DLD1 (cell line): ENCODE results near the gene KLC1.

ENCODE experiments used
- in situ Hi-C: cut with HindIII; loops from 2 replicates; pipeline ENCODE4 v1.10.0; 2017; ENCODE audit warnings: low sequenced_read_pairs

KLC1 gene

DNA sequence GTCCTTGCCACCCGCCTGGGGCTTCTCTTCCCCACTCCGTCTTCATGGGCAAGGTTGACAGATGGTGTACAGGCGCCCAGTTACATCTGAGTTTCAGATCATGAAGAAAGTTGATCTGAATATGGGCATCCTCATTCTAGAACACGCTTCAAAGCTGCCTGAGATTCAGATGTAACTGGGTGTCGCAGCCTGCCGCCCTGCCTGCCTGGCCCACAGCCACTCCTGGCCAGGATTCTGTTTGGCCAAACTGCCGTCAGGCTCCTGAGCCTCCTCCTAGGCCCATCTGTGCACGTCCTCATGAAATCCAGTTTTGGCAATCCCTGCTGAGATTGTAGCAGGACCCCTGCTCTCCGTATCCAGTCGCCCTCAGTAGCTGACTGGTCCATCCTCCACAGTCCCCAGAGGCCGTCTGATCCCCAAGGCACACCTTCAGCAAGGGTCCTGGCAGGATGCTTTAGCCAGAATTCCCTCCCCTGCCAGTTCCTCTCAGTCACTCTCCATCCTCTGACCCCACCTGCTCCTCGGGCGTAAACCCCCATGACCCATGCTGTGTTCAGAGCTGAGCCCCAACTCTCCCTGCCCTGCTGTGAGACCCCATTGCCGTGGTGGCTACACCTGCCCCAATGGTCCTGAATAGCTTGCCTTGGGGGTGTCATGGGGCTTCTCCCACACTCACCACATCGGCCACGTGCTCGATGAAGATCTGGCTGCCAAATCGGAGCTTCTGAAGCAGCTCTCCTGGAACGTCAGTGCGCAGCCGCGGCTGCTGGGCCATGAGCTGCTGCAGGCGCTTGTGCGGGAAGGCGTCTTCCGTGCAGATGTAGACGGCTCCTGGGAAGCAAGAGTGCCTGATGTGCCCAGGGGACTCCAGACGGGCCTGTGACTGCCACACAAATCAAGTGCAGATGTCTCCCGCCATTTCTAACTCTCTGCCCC is 73.8 kb downstream of the KLC1 start:
- in situ Hi-C loops = no loop called here

DNA sequence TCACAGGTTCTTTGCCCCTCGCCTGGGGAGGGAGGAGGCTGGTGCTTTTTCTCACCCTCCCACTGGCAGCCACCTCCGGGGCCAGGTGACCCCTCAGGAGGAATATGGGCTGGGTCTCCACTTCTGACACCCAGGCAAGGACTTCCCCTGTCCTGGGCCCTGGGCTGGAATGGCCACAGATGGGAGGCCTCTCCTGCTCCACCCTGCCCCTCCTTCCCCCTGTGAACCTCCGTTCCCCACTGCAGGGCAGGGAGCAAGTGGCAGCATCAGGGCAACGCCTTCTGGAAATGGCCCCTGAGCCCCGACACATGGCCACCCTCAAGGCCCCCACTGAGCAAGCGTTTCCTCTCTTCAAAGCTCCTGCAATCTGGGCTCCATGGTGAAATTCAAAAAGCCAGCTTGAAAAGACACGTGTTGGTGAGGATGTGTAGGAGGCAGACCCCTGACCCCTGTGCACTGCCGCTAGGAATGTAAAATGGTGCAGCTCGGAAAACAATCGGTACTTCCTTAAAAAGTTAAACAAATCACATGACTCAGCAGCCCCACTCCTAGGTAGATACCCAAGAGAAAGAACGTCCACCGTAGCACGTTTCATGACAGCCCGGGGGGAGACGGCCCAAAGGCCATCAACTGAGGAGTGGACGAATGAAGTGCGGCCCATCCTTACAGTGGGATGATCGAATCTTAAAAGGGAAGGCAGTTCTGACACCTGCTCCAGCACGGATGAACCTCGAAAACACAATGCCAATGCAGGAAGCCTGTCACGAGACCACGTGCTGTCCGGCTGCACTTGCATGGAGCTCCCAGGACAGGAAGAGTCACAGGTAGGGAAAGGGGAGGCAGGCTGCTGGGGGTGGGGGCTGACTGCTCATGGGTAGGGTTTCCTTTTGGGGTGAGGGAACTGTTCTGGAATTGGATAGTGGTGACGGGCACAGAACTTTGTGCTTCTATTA is 74.7 kb downstream of the KLC1 start:
- in situ Hi-C loops = no loop called here

DNA sequence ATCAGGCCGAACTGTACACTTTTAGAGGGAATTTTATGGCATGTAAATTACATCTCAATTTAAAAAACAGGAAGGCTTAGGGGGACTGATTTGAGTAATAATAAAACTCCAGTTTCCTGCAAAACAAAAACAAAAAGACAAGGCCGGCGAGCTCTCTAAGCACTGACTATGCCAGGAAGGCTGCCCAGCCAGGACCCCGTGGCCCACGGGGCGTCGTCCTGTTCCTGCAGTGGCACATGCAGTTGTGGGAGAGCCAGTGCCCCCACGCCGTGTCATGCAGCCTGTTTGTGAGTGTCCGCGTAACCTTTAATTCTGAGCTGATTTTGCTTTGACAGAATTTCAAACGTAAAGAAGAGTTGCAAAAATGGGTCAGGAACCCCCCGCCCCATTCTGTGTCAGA is 75.7 kb downstream of the KLC1 start:
- in situ Hi-C loops = no loop called here

DNA sequence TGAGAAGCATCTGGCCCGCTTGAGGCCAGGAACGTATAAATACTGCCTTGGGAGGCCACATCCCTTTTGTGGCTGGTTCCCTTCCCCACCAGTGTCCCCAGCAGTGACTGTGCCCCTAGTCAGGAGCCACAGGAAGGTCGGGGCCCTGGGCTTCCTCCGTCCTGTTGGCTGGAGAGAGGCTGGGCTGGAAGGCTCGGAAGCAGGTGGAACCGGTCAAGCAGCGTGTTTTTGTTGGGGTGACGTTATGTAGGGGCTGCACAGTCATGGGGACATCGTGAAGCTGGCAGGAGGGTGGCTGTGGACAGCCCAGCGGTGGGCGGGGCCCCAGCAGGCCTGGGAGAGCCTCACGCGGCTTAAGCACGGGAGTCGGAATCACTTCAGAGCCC is 76.1 kb downstream of the KLC1 start:
- in situ Hi-C loops = no loop called here

DNA sequence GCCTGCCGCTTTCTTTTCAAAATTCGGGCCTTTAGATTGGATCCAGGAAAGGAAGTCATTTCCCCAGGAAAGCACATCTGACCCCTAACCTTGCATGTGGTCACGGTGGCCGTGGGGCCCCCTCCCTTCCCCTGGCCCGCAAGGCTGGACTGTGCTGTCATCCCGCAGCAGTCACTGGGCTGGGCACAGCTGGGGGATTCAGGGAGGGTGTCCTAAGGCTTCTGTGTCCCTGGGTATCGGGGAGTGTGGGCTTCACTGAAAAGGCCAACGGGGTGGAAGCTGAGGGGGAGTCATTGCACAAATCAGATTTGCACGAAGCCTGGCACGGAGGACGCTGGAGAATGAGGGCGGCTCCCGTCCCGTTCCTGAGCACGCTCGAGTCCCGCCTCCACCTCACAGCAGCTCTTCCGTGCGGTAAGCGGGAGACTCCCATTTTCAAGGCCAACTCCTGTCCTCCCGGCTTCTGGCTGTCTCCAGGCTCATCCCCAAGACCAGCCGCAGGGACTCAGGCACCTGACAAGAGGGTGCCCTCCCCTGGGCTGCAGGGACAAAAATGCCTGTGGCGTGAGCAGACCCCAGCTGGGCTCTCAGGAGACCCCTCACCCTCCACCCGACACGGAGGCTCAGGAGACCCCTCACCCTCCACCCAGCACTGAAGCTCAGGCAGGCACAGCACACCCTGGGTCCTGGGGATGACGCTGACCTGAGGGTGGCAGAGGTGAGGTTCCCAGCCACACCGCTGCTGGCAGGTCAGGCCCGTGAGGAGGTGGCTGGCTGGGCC is 76.7 kb downstream of the KLC1 start:
- in situ Hi-C loops = no loop called here

DNA sequence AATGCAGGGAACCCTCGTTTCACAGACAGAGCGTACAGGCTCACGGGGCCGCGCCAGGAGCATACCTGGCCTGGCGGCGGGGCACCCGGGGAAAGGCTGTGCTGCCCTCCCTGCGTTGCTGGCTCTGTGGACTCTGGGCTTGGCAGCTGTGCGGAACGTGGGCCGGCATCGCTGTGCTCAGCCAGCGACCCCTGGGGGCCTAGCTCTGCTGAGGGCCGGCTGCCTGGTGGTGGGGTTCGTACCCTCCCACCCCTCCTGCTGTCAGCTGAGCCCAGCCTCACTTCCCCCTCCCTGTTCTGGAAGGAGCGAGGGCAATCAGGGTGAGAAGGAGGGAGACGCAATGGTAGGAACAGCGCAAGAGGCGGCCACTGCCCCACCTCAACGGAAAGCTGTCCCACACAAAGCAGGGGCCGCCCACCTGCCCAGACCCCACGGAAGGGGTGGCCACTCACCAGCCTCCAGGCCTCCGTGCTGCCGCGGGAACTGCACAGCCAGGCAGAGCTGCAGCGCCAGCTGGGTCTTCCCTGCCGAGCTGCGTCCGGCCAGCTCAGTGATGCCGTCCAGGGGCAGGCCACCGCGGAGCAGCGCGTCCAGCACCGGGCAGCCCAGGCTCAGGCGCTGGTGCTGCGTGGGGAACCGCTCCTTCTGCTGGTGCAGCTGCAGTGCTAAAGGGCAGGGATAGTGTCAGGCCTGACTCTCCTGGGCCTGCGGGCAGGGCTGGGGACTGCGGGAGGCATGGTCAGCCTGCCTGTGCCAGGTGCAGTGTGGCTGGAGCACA is 77.7 kb downstream of the KLC1 start:
- in situ Hi-C loops = no loop called here

DNA sequence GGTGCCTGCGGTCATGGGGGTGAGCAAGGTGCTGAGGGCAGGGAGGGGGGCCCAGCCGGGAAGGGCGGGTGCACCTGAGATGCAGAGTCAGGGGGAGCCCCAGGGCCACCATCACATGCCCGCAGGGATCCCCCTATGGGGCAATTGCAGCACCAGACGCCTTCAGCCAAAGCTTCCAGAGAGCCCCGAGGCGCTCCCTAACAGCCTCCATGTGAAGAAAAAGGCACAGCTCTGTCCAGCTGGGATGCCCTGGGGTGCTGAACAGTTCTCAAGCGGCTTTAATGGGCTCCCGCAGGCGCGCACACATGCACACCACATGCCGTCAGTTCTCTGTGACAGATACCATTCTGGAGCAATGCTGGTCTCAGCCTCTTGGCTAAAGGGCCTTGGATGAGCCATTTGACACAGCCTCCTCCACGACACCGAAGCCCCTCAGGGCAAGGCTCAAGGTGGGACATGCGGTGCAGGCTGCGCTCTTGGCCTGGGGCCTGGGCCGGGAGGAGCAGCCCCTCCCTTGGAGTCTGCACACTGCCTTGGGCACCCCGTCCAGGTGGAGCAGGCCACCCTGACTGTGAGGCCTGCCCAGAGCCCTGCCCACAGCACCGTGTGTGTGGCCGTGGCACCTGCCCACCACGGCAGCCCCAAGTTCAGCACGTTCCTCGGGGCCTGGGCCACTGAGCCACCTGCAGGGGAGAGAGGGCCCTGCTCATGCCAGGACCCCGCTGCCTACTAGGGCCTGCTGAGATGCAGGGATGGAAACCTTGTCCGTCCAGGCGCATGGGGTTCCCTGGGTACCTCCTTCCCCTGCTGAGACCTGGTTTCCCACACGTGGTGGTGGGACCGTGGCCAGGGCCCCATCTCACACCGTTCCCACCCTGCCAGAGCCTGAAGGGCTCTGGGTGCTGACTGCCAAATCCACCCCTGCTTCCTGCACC is 78.6 kb downstream of the KLC1 start:
- in situ Hi-C loops = no loop called here

DNA sequence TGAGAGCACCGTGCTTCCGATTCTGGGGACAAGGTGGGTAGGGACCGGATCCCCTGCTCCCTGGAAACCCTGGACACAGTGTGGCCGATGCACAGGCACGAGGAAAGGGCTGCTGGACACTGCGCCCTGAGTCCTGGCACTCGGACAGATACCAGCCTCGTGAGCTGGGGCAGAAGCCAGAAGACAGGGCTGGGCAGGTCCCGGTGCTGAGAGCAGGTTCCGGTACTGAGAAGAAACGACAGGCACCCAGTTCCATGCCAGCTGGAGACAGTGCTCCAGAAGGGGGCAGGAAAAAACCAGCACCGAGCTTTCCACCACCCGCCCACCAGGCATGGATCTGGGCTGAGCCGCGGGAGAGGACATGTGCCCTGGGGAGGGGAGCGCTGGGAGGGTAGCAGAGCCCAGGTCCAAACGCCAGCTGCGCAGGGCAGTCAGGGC is 79.8 kb downstream of the KLC1 start:
- in situ Hi-C loops = no loop called here

DNA sequence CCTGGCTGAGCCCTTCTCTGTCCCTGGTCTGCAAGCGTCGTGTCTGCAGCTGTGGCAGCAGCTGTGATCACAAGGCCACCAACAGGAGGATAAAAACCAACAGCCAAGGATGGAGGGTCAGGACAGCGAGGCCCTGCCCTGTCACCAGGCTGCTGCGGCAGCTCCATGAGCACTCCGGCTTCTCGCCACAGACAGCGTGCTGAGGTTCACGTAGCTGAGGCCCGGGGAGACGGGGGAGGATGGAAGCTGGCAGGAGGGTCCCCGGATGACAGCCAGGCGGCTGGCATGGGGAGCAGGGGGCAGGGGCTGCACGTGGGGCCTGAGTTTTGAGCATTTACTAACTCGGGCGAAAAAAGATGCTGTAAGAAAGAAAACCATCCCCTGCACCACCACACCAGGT is 80.8 kb downstream of the KLC1 start:
- in situ Hi-C loops = no loop called here

DNA sequence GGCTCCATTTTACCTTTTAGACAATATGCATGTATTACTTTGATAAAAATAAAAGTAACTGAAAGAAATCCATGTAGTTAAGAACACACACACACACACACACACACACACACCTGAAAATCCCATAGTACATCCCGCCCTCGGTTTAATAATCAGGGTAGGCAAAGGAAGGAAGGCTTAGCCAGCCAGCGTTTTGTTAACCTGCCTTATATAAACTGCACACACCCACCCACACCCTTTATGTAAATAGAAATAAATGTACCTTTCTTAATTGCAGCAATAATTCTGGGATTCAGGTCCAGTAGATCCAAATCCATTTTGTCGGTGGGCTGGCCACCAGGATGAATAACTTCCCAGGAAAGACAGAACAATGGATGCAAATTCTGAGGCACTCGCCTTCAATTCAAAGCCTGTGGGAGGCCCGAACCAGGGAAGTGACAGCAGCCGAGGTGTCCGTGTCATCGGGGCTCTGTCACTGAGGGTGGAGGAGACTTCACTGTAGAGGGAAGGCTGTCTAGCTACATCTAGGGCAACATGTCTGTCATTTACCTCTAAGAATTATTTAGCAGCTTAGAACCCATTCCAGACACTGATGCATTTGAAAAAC is 81.9 kb downstream of the KLC1 start:
- in situ Hi-C loops = no loop called here

DNA sequence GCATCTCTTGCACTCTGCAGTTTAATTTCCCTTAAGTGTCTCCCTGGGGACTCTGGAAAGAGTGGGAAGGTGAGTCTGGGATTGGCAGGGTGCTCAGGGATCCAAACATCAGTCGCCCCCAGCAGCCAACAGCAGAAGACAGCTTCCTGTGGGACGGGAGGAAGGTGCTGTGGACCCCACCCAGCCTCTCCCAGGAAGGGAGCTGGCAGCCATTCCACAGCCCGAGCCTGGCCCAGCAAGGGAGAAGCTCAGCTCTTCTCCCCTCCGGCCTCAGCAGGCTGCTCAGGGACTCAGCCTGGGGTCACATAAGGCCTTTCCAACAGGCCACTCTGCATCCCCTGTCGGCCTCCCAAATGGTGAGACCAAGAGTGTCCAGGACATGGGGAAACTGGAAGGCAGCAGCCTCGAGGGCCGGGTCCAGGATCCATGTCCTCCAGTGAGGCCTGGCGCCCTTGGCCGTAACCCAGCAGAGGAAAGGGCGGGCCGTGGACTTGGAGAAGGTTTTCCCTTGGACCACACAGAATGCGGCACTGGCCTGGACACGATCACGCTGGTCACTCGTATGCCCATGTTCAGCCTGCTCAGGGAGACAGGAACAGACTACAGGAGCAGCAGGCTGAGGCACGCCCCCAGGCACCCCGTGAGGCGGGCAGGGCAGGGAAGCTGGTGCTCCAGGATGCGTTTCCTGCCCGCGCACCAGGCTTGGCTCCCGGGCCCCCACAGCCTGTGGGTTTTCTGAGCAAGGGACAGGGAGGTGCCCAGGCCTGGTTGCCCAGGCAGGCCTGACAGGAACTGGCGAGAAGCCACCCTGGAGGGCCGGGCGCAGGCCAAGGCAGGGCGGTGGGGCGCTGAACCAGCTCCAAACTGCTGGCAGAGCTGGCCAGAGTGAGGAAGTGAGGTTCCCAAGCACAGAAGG is 82.8 kb downstream of the KLC1 start:
- in situ Hi-C loops = no loop called here

DNA sequence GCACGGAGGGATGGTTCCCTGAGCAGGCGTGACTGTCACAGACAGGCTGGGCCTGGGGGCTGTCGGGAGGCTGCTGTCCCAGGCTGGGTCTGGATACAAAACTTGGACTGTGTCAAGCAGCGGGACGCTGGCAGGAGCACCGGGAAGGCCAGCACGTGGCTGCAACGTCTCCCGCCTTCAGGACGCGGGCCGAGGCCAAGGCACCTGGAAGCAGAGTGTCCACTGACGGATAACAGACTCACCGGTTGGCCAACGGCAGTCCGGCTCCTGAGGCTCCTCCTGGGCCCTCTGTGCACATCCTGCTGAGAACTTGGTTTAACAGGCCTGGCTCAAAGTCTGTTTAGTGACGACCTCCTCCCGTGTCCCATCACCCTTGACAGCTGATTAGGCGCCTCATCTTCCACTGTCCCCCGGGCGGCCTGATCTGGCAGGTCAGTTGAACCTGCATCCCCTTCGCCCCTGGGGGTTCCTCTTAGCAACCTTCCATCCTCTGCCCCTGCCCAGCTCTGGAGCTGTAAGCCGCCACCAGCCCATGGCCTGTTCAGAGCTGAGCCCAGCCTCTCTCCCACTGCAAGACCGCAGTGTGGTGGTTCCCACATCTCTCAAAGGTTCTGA is 83.7 kb downstream of the KLC1 start:
- in situ Hi-C loops = no loop called here

DNA sequence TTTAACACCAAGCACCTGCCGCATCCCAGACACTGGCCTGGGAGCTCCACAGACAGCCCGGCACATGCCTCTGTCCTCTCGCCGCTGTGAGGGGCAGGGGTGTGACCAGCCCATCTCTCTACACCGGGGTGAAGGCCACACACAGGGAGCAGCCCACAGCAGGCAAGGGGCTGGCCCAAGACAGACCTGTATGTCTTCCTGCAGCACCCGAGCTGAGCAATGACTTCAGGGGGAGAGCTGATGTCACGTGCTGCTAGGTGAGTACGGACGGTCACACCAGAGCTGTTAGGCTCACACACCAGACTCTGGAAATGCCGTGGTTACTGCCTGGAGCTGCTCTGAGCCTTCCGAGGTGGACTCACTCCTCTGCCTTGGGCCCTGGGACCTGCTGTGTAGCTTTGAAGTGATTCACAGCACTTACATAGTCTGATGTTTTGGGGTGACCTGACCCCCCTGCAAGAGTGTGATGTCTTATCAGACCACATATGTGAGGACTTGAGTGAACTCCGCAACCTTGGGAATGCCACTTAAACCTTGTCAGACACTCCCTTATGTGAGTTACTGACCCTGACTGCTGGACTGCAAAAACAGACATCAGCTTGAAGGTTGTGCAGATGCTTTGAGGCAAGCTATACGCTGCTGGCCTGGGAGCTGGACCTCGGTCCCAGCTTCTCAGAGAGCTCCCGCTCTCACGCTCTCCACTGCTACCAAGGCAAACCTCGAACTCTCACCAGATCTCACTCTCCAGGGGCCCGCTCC is 84.5 kb downstream of the KLC1 start:
- in situ Hi-C loops = no loop called here

DNA sequence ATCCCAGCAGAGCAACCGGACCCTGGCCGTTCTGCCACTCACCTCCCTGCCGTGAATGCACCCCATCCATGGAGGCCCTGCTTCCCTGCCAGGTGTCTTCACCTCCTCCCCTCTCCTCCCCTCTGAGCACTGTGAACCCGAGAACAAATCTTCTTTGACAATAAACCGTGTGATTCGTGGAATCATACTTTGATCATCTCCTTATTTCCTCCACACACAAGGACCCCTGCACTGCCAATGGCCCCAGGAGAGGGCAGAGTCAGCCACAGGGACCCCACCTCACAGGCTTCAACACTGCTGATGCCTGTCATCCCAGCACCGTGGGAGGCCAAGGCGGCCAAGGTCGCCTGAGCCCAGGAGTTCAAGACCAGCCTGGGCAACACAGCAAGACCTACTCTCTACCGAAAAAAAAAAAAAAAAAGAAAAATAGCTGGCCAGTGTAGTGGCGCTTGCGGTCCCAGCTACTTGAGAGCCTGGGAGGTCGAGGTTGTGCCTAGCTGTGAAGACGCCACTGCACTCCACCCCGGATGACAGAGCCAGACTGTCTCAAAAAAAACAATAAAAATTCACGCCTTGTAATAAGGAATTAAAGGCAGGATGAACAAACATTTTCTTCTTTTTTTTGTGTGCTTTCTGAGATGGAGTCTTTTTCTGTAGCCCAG is 85.2 kb downstream of the KLC1 start:
- in situ Hi-C loops = no loop called here

DNA sequence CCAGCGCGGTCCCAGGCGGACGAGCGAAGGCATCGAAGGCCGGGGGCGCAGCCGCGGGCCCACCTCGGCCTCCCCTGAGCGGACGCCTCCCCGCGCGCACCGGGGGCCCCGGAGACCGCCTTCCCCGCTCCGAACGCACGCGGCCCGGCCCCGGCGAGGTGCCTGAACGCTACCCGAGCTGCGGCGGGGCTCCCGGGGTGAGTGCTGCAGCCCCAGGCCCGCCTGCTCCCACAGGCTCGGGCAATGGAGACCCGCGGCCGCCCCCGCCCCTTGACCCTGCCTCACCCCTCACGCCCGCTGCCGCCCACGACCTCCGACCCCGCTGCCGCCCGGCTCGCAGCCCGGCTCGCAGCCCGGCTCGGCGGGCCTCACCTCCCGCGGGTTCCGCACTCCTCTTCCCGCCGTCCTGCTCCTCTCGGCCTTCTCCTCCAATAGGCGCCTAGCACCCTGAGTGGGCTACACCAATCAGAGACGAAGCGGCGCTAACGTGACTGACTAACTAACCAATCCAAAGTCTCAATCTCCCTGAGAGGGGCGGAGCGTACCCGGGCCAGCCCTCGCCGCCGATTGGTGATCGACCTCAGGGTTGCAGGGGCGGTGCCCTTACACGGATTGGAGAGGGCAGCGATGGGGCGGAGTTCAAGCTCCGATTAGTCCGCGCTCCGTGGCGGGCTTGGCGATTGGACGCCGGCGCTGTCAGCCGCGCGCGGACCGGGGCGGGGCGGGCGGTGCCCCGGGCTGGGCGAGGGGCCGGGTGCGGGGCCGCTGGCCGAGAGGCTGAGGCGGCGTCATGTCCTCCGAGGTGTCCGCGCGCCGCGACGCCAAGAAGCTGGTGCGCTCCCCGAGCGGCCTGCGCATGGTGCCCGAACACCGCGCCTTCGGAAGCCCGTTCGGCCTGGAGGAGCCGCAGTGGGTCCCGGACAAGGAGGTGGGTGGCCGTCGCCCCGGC is 86.3 kb downstream of the KLC1 start, which contains the start of the genes XRCC3 and ZFYVE21:
XRCC3 (minus strand) TSS at position 400 of the 949 bp plus-strand sequence. CDS start 4,364 bp downstream, outside the sequence.
ZFYVE21 (plus strand) TSS at position 759 of the 949 bp plus-strand sequence; CDS start at position 791, 32 bp downstream.
- in situ Hi-C loops = no loop called here
